Esophagus muscularis mucosa (tissue), 4 donors: ENCODE data around the gene RBM45.

Experiments
- CTCF ChIP-seq, 3 experiments: fragments of 200-600 bp in 2 of 3; fragments of 450-650 bp in 1 of 3; sonication (generic) in 2 of 3; IDR thresholded peaks; one replicate each; pipeline ENCODE4 v1.5.1; 2017 to 2019; ENCODE audit warnings: antibody characterized with exemption in 3 of 3, mild to moderate bottlenecking in 2 of 3, moderate library complexity in 1 of 3
- EP300 ChIP-seq: sonication (generic); formaldehyde crosslinking; IDR thresholded peaks from one replicate; pipeline ENCODE4 v1.6.1; 2017; ENCODE audit warnings: antibody characterized with exemption
- POLR2A ChIP-seq: fragments of 450-650 bp; IDR thresholded peaks from one replicate; pipeline ENCODE4 v1.6.1; 2017; ENCODE audit warnings: antibody characterized with exemption, moderate library complexity, mild to moderate bottlenecking, low read depth
- POLR2AphosphoS5 ChIP-seq, 2 donors: sonication (generic); formaldehyde crosslinking; IDR thresholded peaks; one replicate each; pipeline ENCODE4 v1.6.1; 2017; ENCODE audit warnings: antibody characterized with exemption in 2 of 2

- TF ChIP-seq CTCF (IDR thresholded peaks at IDR 0.05) (no peak), POLR2A (no peak), POLR2AphosphoS5 (IDR thresholded peaks at IDR 0.05) (no peak), EP300 (no peak)
Observed at GRCh38 chr2:178142274-178143065, 30.2 kb downstream of the RBM45 start.
